ENCODE data around the gene OPRD1.

DNA sequence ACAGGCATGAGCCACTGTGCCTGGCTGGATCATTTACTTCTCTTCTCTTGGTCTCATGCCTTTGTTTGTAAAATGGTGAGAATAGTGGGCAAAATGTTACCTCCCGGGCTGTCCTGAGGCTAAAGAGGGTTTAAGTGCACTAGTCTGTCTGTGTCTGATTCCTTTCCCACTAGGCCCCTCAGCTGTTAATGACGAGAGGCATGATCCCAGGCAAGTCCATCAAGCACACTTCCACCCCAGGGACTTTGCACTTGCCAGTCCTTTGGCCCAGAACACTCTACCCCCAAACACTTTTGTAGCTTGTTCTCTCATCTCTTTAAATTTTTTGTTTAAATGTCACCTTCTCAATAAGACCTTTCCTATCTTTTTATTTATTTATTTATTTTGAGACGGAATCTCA is 88.6 kb downstream of the OPRD1 start:
- TF ChIP-seq POLR2A (IDR thresholded peaks at IDR 0.05), result no peak
- TF ChIP-seq, protein P1, sequence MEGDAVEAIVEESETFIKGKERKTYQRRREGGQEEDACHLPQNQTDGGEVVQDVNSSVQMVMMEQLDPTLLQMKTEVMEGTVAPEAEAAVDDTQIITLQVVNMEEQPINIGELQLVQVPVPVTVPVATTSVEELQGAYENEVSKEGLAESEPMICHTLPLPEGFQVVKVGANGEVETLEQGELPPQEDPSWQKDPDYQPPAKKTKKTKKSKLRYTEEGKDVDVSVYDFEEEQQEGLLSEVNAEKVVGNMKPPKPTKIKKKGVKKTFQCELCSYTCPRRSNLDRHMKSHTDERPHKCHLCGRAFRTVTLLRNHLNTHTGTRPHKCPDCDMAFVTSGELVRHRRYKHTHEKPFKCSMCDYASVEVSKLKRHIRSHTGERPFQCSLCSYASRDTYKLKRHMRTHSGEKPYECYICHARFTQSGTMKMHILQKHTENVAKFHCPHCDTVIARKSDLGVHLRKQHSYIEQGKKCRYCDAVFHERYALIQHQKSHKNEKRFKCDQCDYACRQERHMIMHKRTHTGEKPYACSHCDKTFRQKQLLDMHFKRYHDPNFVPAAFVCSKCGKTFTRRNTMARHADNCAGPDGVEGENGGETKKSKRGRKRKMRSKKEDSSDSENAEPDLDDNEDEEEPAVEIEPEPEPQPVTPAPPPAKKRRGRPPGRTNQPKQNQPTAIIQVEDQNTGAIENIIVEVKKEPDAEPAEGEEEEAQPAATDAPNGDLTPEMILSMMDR (IDR thresholded peaks at IDR 0.05 in 4 of 5, conservative IDR thresholded peaks at IDR 0.05 in 1 of 5), result no peak
